Fibroblast of lung (primary cell): ENCODE data around the gene ZDHHC1. TPM values are rescaled to one million over a fixed set of nuclear protein-coding genes. Genes with fewer than 3 reads are reported as not detected.

Experiments used
- DNase-seq, 2 donors: peaks; one replicate each; pipeline versions ENCODE4 v3.0.0 to v3.0.0-alpha.2; 2010; ENCODE audit warnings: low read depth in 2 of 2
- H2AFZ ChIP-seq: 2 replicates; pipeline ENCODE4 v1.5.1; 2012; ENCODE audit warnings: low read length, control low read depth, inconsistent platforms
- H3K27ac ChIP-seq: 2 replicates; pipeline ENCODE4 v1.5.1; 2011; ENCODE audit warnings: low read length, control low read depth; ENCODE audit not compliant: insufficient read depth
- H3K27me3 ChIP-seq: 2 replicates; pipeline ENCODE4 v1.5.1; 2011; ENCODE audit warnings: mild to moderate bottlenecking, low read length; ENCODE audit not compliant: control insufficient read depth, insufficient read depth
- H3K36me3 ChIP-seq: 2 replicates; pipeline ENCODE4 v1.5.1; 2011; ENCODE audit warnings: low read length; ENCODE audit not compliant: control insufficient read depth, insufficient read depth
- H3K4me1 ChIP-seq: 2 replicates; pipeline ENCODE4 v1.5.1; 2011; ENCODE audit warnings: low read length; ENCODE audit not compliant: control insufficient read depth, insufficient read depth; ENCODE audit errors: extremely low read depth
- H3K4me2 ChIP-seq: 2 replicates; pipeline ENCODE4 v1.5.1; 2011; ENCODE audit warnings: low read length, control low read depth; ENCODE audit not compliant: insufficient read depth; ENCODE audit errors: extremely low read depth
- H3K4me3 ChIP-seq, 4 experiments: fragments of 200-600 bp in 1 of 4; sonication (generic) in 1 of 4; replicated peaks in 1 of 4; 2 replicates each; pipeline ENCODE4 v1.5.1; 2011 to 2016; ENCODE audit warnings: low read length in 4 of 4, low read depth in 3 of 4, mild to moderate bottlenecking in 3 of 4, control low read depth in 2 of 4, inconsistent platforms in 1 of 4, mixed read lengths in 1 of 4; ENCODE audit not compliant: insufficient read depth in 1 of 4; ENCODE audit errors: control extremely low read depth in 1 of 4
- H3K79me2 ChIP-seq: 2 replicates; pipeline ENCODE4 v1.5.1; 2012; ENCODE audit warnings: mild to moderate bottlenecking, low read length, inconsistent platforms; ENCODE audit not compliant: control insufficient read depth, insufficient read depth
- H3K9ac ChIP-seq: 2 replicates; pipeline ENCODE4 v1.5.1; 2011; ENCODE audit warnings: mild to moderate bottlenecking, low read length, control low read depth; ENCODE audit not compliant: insufficient read depth
- H3K9me3 ChIP-seq: 2 replicates; pipeline ENCODE4 v1.5.1; 2012; ENCODE audit warnings: low read depth, low read length; ENCODE audit not compliant: control insufficient read depth, insufficient read depth
- H4K20me1 ChIP-seq: 2 replicates; pipeline ENCODE4 v1.5.1; 2011; ENCODE audit warnings: low read length; ENCODE audit not compliant: control insufficient read depth, insufficient read depth; ENCODE audit errors: extremely low read depth
- EZH2 ChIP-seq: IDR thresholded peaks from 2 replicates; pipeline ENCODE4 v1.5.1; 2012; ENCODE audit warnings: low read length, control low read depth, mild to moderate bottlenecking; ENCODE audit errors: missing control alignments
- polyA plus RNA-seq, 2 donors: library from polyadenylated mRNA; depleted of rRNA in 1 of 2; stranded (reverse) in 1 of 2; unstranded in 1 of 2; fragments of >200 nt; gene quantifications; 2 replicates each; pipeline ENCODE4 v1.2.1, GENCODE V29; 2011 to 2012; ENCODE audit warnings: missing spikeins in 1 of 2
- total RNA-seq: library from RNA; depleted of rRNA; stranded (reverse); fragments of >200 nt; gene quantifications from 2 replicates; pipeline ENCODE4 v1.2.1, GENCODE V29; 2014
- TF ChIP-seq, protein P1 (sequence below), 2 donors: IDR thresholded peaks in 1 of 2; conservative IDR thresholded peaks in 1 of 2; 1 replicate in 1 of 2; 2 replicates in 1 of 2; pipeline ENCODE4 v1.5.1; 2011 to 2012; ENCODE audit warnings: low read length in 2 of 2, control low read depth in 1 of 2, inconsistent platforms in 1 of 2, low read depth in 1 of 2, mild to moderate bottlenecking in 1 of 2

The ZDHHC1 gene
- total and polyA plus RNA-seq, 2 donors (not counting 1 experiment from before 2014, with no cell fraction given), result 2.7 to 6.4 TPM

GRCh38 chr16:67388591-67388990, 27.7 kb downstream of the ZDHHC1 start:
- Histone ChIP-seq H3K4me2 (no peak overlapping the region), H3K27me3 (peaks cover 20% of the 10 kb centered on the region), H3K36me3 (no peaks in the 10 kb centered on the region), H4K20me1 (no peaks in the 10 kb centered on the region), H3K9me3 (no peaks in the 10 kb centered on the region), H2AFZ (no peak overlapping the region), H3K4me1 (peaks cover 5% of the 10 kb centered on the region), H3K79me2 (no peaks in the 10 kb centered on the region), H3K4me3 (no peak overlapping the region), H3K9ac (no peak overlapping the region), H3K27ac (no peak overlapping the region)
- DNase-seq, result no peak
- TF ChIP-seq, protein P1, sequence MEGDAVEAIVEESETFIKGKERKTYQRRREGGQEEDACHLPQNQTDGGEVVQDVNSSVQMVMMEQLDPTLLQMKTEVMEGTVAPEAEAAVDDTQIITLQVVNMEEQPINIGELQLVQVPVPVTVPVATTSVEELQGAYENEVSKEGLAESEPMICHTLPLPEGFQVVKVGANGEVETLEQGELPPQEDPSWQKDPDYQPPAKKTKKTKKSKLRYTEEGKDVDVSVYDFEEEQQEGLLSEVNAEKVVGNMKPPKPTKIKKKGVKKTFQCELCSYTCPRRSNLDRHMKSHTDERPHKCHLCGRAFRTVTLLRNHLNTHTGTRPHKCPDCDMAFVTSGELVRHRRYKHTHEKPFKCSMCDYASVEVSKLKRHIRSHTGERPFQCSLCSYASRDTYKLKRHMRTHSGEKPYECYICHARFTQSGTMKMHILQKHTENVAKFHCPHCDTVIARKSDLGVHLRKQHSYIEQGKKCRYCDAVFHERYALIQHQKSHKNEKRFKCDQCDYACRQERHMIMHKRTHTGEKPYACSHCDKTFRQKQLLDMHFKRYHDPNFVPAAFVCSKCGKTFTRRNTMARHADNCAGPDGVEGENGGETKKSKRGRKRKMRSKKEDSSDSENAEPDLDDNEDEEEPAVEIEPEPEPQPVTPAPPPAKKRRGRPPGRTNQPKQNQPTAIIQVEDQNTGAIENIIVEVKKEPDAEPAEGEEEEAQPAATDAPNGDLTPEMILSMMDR (conservative IDR thresholded peaks at IDR 0.05 in 1 of 2, IDR thresholded peaks at IDR 0.05 in 1 of 2; ENCODE audit: low read depth in 1 of 2, low read length in 2 of 2), result no peak
- TF ChIP-seq EZH2, result no peak

GRCh38 chr16:67388191-67388590, 28.1 kb downstream of the ZDHHC1 start:
- Histone ChIP-seq H3K9me3 (no peaks in the 10 kb centered on the region), H3K9ac (no peak overlapping the region), H3K79me2 (no peaks in the 10 kb centered on the region), H3K4me3 (no peak overlapping the region), H3K36me3 (no peaks in the 10 kb centered on the region), H3K4me2 (no peak overlapping the region), H3K4me1 (peaks cover 5% of the 10 kb centered on the region), H2AFZ (no peak overlapping the region), H3K27ac (no peak overlapping the region), H3K27me3 (peaks cover 20% of the 10 kb centered on the region), H4K20me1 (no peaks in the 10 kb centered on the region)
- DNase-seq, result no peak
- TF ChIP-seq, protein P1 (conservative IDR thresholded peaks at IDR 0.05 in 1 of 2, IDR thresholded peaks at IDR 0.05 in 1 of 2; ENCODE audit: low read depth in 1 of 2, low read length in 2 of 2), result no peak
- no peak for TF ChIP-seq EZH2

DNA sequence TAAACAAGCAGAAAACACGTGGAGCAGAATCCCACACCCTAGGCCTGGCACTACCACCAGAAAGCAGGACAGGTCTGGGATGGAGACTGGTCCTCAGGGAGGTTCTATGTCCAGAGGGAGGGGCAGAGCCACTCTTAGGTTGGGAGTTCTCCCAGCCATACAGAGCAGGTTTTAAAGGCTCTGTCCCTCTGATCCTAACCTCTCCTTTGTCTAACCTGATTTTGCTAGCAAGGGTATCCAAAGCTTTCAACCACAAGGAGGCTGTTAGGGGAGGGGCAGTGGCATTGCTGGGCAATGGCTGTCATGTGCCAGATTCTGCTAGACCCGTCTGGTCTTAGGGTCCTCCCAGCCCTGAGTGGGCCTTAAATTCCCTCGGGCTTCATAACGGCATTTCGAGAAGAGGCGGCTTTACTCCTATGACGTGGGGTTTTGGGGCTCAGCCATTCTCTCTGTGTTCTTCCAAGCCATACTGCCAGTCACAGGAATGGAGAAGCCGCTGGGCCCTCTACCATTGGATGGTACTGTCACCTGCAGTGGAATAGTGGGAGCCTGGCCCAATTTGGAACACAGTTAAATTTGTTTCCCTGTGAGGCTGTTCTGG, 28.7 kb downstream of the ZDHHC1 start:
- no peak for DNase-seq
- TF ChIP-seq, protein P1 (conservative IDR thresholded peaks at IDR 0.05 in 1 of 2, IDR thresholded peaks at IDR 0.05 in 1 of 2; ENCODE audit: low read depth in 1 of 2, low read length in 2 of 2), result no peak
- TF ChIP-seq EZH2, result no peak

More for the DNA sequence above, 28.7 kb downstream of the ZDHHC1 start:
- Histone ChIP-seq H3K27me3 (peaks cover 20% of the 10 kb centered on the region), H3K27ac (no peak overlapping the region), H3K4me2 (no peak overlapping the region), H3K79me2 (no peaks in the 10 kb centered on the region), H3K9me3 (no peaks in the 10 kb centered on the region), H4K20me1 (no peaks in the 10 kb centered on the region), H3K36me3 (no peaks in the 10 kb centered on the region), H3K9ac (no peak overlapping the region), H3K4me3 (no peak overlapping the region), H2AFZ (no peak overlapping the region), H3K4me1 (peaks cover under 1% of the 10 kb centered on the region)
